ENCODE results near the gene BTBD18.
A peak's percentile ranks its signal among the peaks of the same experiment; 100 is the strongest.

The BTBD18 gene, protein sequence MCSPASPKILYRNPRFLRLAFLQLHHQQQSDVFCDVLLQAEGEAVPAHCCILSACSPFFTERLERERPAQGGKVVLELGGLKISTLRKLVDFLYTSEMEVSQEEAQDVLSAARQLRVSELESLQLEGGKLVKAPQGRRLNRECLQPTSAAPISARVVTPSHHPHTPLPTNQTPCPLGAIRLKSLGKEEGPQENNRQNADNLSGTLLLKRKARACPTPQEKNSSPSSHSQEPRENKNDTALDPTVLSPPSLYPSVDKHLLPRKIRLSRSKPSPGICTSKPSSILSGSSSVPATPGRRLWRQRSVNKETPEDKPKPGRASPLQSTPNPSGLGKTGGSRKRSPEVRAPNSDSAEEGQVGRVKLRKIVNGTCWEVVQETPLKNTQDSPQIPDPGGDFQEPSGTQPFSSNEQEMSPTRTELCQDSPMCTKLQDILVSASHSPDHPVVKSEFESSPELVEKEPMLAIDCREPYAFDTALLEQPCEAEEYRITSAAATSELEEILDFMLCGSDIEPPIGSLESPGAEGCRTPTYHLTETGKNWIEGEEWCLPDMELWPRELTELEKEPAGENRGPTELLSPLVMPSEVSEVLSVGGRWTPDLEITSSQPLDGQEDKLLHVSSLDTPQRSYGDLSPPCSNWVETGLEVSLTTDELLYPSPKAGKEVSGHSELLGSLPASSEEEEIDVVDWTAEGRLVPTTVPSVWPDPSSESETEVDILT
- long read RNA-seq = 0 reads

GRCh38 chr11:57751676-57752253 is at the start of gene BTBD18:
Gene BTBD18 (minus strand): TSS chr11:57751819. CDS start chr11:57751188, 631 bp downstream.
- H3K4me3 ChIP-seq (replicated peaks; ENCODE audit: insufficient read depth, low read length) = no peak within 1 kb of the TSS
- H3K27me3 ChIP-seq (ENCODE audit: insufficient read depth, poor library complexity, severe bottlenecking) = no peaks in the 10 kb centered on the region
- TF ChIP-seq SPI1 (IDR thresholded peaks at IDR 0.05; ENCODE audit: borderline replicate concordance, low read depth) (no peak), CTCF (IDR thresholded peaks at IDR 0.05; ENCODE audit: insufficient read depth, low read length) (peak; percentile 7)
- no peak within 1 kb of the TSS for H3K27ac ChIP-seq (replicated peaks)
- peak in 1 of 2 experiments; percentile 42 for DNase-seq (ENCODE audit: low read depth in 1 of 2, low spot score in 1 of 2)

- no peak for TF ChIP-seq POLR2AphosphoS5 (IDR thresholded peaks at IDR 0.05; ENCODE audit: low read depth)
- TF ChIP-seq GABPA (IDR thresholded peaks at IDR 0.05; ENCODE audit: low read depth) = no peak
- TF ChIP-seq SPI1 (IDR thresholded peaks at IDR 0.05; ENCODE audit: borderline replicate concordance, low read depth) = no peak
- no peak for TF ChIP-seq CTCF (IDR thresholded peaks at IDR 0.05; ENCODE audit: insufficient read depth, low read length)
- TF ChIP-seq, protein P1, sequence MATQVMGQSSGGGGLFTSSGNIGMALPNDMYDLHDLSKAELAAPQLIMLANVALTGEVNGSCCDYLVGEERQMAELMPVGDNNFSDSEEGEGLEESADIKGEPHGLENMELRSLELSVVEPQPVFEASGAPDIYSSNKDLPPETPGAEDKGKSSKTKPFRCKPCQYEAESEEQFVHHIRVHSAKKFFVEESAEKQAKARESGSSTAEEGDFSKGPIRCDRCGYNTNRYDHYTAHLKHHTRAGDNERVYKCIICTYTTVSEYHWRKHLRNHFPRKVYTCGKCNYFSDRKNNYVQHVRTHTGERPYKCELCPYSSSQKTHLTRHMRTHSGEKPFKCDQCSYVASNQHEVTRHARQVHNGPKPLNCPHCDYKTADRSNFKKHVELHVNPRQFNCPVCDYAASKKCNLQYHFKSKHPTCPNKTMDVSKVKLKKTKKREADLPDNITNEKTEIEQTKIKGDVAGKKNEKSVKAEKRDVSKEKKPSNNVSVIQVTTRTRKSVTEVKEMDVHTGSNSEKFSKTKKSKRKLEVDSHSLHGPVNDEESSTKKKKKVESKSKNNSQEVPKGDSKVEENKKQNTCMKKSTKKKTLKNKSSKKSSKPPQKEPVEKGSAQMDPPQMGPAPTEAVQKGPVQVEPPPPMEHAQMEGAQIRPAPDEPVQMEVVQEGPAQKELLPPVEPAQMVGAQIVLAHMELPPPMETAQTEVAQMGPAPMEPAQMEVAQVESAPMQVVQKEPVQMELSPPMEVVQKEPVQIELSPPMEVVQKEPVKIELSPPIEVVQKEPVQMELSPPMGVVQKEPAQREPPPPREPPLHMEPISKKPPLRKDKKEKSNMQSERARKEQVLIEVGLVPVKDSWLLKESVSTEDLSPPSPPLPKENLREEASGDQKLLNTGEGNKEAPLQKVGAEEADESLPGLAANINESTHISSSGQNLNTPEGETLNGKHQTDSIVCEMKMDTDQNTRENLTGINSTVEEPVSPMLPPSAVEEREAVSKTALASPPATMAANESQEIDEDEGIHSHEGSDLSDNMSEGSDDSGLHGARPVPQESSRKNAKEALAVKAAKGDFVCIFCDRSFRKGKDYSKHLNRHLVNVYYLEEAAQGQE (IDR thresholded peaks at IDR 0.05; ENCODE audit: insufficient replicate concordance, low read depth) = no peak
- no peak for DNase-seq (ENCODE audit: low read depth in 1 of 2, low spot score in 1 of 2)
- Histone ChIP-seq H3K27ac (replicated peaks) (no peak overlapping the region), H3K27me3 (ENCODE audit: insufficient read depth, poor library complexity, severe bottlenecking) (no peaks in the 10 kb centered on the region), H3K4me3 (replicated peaks; ENCODE audit: insufficient read depth, low read length) (no peak overlapping the region)
Observed at GRCh38 chr11:57801183-57801485, 49.5 kb upstream of the BTBD18 start.

DNA sequence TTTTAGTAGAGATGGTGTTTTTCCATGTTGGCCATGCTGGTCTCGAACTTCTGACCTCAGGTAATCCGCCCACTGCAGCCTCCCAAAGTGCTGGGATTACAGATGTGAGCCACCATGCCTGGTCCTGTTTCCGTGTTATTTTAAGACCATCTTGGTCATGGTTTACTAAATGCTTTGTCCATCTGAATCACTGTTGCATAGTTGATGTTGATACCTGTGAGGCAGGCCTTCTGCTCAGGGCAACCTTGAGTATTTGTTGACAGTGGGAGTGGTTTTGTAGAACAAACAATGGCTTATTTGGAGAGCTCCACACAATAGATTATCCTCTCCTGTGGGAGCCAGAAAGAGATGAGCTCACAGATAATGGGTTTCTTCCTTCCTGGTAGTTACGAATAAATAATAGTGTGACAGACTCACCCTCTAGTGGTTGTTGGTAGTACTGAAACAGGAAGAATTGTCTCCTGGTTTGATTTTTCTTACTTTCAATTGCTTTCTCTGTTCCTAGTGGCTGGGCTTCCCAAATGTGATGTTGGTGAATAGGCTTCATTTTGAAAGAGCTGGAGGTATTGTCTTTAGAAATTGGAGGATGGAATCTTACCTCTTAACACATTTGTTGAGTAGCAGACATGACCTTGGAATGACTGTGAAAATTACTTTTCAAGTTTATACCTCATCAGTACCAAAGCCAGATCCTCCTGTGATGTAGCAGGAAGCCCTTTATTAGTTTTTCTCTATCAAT is 49.0 kb upstream of the BTBD18 start:
- Histone ChIP-seq H3K27ac (replicated peaks) (no peak overlapping the region), H3K27me3 (ENCODE audit: insufficient read depth, poor library complexity, severe bottlenecking) (no peaks in the 10 kb centered on the region), H3K4me3 (replicated peaks; ENCODE audit: insufficient read depth, low read length) (no peak overlapping the region)
- peak; percentile 35 to 48 for DNase-seq (ENCODE audit: low read depth in 1 of 2, low spot score in 1 of 2)
- TF ChIP-seq POLR2AphosphoS5 (IDR thresholded peaks at IDR 0.05; ENCODE audit: low read depth) (no peak), CTCF (IDR thresholded peaks at IDR 0.05; ENCODE audit: insufficient read depth, low read length) (peak; percentile 83)

GRCh38 chr11:57798905-57799559 is 47.4 kb upstream of the BTBD18 start:
- Histone ChIP-seq H3K27ac (replicated peaks) (no peak overlapping the region), H3K4me3 (replicated peaks; ENCODE audit: insufficient read depth, low read length) (no peak overlapping the region), H3K27me3 (ENCODE audit: insufficient read depth, poor library complexity, severe bottlenecking) (no peaks in the 10 kb centered on the region)
- peak in 1 of 2 experiments; percentile 30 for DNase-seq (ENCODE audit: low read depth in 1 of 2, low spot score in 1 of 2)
- peak; percentile 71 for TF ChIP-seq SPI1 (IDR thresholded peaks at IDR 0.05; ENCODE audit: borderline replicate concordance, low read depth)
- TF ChIP-seq GABPA (IDR thresholded peaks at IDR 0.05; ENCODE audit: low read depth) = no peak
- TF ChIP-seq, protein P1 (IDR thresholded peaks at IDR 0.05; ENCODE audit: insufficient replicate concordance, low read depth) = no peak
- no peak for TF ChIP-seq CTCF (IDR thresholded peaks at IDR 0.05; ENCODE audit: insufficient read depth, low read length)
- TF ChIP-seq POLR2AphosphoS5 (IDR thresholded peaks at IDR 0.05; ENCODE audit: low read depth) = no peak

Measured in HL-60 (cell line).